Stimulated activated CD4-positive, alpha-beta T cell treated with anti-CD3 and anti-CD28 coated beads, Interleukin-1b, Interleukin-23, amount 100 ng/mL, for 1 hour (primary cell): Measurements from ENCODE around the gene SNRPA1.

Experiments used
- DNase-seq, 2 donors: peaks; one replicate each; pipeline ENCODE4 v3.0.0-alpha.2; 2020; ENCODE audit warnings: low read depth in 2 of 2

SNRPA1 gene

DNA sequence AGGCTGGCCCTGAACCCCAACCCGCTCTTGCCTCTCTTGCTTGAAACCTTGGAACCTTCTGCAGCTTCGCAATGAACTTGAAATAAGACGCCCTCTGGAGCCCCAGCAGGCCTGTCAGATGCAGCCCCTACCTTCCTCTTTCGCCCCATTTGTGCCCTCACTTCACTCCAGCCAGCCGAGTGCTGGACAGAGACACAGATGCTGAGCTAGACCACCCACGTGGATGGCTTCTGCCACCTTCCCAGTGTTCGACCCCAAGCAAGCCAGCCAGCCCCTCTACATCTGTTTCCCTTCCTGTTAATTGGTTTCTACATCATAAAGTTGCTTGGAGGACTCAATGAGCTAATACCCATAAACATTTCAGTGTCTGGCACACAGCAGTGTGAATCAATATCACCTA is 23.8 kb upstream of the SNRPA1 start:
- no peak for DNase-seq

DNA sequence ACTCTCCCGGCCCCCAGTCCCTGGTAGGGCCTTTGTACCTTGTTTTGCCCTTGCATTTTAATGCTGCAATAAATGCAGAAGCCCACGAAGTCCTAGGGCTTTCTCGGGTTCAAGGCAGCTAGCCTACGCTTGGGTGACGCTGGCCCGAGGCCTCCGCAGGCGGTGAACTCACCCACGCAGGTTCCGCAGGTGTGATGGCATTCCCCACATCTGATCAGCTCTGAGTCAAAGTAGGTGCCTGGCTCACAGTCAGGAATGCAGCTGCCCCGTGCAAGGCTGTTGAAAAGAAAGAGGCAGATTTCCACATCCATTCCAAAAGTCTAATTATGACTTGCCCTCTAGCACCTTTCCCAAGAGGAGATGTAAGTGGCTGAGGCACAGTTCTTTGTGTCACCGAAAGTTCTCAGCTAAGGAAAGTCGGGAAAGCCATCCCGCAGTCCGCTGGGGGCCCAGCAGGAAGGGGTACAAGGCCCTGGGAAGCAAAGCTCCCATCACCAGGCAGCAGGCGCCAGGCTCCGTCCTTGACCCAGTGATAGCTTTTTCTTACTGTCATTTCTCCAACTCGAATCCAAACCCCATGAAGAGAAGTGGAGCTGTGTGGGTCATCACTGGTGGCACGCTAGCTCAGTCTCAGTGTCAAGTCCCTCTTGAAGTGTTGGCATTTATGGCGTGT is 23.2 kb upstream of the SNRPA1 start:
- DNase-seq, result no peak

DNA sequence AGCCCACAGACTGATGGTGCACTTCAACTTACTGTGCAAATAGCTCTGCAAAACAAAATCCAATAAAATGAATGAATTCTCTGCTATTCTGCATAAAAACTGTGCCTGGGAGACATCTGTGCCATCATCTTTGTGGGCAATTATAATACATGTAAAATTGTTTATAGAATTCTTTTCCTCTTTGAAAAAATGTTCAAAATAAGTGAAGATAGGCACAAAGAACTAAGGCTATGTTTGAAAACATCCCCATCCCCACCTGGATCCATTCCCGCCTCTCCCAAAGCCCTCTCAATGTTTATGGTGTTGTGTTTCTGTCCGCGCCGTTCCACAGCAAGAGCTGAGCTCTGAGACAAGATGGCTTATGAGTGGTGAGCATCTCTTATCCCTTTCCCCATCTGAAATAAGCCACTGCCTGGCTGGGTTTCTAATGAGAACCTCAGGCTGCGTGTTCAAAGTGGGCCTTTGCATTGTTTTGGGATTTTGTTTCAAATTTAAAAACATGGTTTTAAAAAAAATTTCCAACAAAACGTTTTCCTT is 22.4 kb upstream of the SNRPA1 start:
- no peak for DNase-seq

DNA sequence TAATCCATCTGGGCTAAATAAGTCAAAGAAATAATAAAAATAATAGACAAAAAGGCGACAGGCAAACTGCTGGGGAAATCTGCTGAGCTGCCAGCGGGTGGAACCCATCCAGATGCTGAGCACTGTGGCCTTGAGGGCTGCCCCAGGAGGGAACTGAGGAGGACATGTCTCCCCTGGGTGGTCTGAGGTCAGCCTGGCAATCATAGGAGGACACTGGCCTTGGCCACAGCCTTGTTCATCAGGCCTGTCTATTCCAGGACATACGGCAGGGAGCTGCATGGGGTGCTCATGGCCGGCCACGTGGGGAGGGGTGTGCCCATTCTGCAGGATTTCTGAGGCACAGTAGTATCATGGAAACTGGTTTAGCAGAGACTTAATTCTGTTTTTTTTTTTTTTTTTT is 21.5 kb upstream of the SNRPA1 start:
- DNase-seq, result no peak

DNA sequence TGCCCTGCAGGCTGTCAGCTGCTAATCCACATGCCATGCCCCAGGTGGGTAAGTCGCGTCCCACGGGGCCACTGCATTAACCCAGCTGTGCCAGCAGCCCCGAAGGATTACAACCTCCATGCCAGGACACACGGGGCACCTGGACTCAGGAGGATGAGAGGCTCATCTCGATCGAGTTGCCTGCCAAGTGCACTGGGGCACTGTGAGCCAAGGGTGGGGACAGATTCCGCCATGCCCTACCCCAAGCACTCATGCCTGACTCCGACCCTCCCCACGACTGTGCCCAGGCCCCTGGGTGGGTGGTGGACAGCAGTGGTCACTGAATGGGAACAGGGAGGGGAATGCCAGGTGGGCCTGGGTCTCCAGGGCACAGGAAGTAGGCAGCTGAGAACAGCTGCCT is 20.7 kb upstream of the SNRPA1 start:
- no peak for DNase-seq

DNA sequence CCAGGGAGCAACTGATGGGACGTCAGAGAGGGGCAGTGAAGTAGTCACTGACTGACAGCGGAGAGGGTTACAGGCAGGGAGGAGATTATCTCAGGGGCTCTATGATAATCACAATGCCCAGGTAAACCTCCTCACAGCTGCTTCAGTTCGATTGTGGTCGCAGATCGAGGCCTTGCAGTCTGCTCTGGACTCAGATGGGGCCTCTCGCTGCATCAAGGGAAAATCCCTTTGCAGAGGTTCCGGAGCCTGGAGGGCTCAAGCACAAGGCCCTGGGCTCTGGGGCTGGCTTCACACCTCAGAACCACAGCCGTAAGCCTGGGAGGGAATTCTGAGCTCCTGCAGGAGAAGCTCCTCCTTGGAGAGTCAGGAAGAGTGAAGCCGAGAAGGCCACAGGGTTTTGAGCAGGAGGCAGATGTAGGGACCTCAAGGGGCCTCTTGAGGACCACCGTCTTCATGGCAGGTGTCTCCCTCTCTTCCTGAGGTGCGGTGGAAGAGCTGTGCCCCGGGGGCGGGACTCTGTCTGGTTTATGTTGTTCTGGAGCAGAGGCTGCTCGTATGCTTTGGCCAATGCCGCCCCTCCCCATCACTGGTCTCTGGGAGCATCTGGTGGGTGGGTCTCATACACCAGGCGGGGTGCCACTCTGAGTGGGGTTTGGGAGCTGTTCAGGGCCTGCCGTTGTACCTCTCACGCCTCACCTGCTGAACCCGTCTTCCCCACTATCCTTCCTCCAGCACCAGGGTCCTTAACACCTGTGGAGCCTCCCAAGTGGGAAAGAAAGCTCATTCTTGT is 19.5 kb upstream of the SNRPA1 start:
- DNase-seq, result no peak

DNA sequence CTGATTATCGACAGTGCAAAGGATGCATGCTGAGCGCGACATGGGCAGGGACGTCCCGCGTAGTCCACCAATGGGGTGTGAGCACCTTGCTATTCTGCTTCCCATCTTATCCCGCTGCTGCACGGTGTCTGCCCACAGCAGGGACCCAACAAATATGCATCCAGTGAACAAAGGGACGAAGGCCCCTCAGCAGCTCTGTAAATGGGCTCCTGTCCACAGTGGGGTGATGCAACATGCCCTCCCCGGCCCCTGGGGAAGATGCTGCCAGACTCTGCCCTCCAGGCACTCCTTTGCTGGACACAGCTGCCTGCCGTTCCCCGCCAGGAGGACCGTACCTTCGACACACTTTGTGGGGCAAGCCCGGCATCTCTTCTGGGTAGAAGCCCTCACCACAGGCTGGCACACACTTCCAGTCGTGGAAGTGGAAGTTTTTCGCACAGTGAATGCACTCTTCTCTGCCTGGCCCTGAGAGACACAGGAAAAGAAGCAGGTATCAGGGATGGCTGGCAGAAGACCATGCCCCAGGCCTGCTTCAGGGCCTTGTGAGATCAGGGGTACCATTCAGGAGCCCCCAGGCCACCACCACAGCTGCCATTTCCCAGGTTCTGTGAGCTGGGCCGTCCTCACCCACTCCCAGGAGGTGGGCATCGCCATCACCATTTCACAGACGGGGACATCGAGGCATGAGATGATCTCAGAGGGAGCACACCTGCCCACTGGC is 18.2 kb upstream of the SNRPA1 start:
- no peak for DNase-seq

DNA sequence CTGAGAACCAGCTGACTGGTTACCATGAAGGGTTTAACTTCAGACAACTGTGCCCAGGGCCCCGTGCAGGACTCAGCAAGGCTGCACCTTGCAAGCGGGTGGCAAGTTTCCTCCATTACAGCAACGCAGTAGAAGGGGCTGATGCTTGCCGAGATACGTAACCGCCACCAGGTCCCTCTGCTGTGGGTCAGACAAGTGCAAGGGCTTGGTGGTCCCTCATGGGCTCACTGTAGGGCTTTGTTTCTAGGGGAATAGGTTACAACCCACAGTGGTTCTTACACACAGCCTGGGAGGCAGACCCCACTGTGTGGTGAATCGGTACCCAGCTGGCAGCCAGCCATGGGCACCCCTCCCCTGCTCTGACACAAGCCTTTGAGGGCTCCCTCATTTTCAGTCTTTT is 15.5 kb upstream of the SNRPA1 start:
- DNase-seq, result no peak

DNA sequence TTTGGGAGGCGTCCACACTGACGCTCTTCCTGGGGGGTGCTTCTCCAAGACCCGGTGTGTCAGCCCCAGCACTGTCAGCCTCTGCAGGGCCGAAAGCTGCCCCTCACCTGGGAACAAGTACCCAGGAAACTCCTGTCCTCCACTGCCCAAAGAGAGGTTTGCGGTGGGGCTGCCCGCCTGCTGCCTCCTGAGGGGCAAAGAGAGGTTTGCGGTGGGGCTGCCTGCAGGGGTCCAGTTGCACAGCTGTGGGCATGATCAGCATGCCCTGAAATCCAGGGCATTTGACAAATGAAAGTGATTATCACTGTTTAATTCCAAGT is 15.1 kb upstream of the SNRPA1 start:
- DNase-seq, result no peak

DNA sequence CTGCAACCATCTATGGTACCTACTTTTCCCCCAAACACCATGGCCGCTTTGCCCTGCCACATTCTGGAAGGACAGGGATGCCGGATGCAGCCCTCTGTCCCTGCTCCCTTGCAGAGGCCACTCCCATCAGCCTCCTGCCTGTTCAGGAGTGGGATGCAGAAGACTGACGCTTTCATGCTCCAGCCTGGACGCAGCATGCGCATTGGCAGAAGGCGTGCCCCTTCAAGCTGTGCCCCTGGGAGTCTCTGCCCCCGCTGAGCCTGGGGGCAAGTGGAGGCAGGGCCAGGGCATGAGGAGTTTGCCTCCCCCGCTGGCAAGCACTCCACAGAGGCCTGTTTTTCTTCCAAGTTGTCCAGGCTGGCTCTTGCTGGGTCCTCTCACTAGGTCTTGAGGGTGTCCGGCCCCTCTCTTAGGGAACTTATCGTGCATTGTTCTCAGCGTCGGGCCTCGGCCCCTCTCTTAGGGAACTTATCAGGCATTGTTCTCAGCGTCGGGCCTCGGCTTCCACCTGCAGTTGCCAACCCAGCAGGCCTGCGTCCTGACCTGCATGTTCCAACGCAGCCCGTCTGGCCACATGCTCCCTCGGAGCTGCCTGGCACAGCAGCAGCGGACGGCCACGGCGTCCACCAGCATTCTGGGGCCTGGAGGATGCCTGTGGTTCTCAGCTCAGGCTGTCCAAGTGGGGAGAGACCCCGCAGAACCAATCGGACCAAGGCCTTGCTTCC is 14.6 kb upstream of the SNRPA1 start:
- no peak for DNase-seq

DNA sequence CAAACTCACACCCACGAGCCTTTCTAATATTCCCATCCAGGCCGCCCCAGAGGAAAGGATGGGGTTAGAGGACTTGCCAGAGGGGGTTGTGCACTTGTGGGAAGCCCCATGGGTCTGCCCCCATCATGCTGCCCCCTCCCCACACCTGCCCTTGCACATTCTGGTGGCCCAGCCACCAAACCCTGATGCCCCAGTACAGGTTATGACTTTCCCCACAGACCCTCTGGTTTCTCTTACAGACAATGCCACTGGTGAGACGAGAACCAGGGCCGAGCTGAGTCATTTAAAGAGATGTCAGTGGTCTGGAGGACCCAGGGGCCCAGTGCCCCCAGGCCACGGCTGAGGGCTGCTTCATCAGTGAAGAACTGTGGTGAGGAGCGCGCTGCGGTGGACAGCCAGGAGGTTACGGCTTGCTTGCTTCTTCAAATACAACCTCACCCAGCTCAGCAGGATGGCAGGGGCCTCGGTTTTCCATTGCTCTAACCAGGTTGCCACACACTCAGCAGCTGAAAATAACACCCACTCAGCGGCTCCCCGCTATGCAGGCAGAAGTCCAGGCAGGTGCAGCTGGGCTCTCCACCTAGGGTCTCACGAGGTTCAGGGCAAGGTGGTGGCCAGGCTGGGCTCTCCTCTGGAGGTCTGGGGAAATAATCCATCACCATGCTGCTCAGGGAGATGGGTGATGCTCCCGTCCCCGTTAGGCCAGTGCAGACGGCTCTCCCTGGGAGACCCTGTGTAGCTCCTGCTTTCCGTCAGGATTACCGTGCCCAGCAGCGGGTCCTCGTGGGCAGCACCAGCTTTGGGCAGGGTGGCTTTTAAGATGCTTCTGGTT is 13.8 kb upstream of the SNRPA1 start:
- DNase-seq, result no peak

DNA sequence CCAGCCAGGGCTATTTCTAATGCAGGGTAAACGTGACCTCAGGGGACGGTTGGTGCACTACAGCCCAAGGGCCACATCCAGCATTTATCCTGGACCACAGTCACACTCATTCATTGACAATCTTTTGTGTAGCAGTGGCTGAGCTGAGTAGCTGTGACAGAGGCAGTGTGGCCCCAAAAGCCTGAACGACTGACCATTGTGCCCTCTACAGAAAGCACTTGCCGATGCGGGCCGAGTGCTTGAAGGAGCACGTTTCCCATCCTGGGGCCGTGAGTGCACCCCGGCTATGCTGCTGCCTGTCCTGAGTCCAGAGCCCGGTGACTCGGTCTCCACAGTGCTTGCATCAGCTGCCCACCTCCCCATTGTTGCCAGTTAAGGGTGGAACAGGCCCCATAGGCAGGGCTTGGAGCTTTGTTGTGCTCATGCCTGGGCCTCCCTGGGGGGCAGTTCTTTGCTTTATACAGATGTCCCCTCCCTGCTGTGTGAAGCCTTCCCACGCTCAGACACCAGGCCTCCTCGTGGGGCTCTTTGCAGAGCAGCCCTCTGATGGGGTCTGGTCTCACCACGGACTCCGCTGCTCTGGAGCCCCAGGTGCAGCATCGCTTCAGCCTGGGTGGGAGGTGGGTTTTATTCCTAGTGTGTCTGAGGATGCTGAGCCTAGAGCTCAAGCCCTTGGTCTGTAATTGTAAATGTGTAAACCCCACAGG is 13.0 kb upstream of the SNRPA1 start:
- no peak for DNase-seq

DNA sequence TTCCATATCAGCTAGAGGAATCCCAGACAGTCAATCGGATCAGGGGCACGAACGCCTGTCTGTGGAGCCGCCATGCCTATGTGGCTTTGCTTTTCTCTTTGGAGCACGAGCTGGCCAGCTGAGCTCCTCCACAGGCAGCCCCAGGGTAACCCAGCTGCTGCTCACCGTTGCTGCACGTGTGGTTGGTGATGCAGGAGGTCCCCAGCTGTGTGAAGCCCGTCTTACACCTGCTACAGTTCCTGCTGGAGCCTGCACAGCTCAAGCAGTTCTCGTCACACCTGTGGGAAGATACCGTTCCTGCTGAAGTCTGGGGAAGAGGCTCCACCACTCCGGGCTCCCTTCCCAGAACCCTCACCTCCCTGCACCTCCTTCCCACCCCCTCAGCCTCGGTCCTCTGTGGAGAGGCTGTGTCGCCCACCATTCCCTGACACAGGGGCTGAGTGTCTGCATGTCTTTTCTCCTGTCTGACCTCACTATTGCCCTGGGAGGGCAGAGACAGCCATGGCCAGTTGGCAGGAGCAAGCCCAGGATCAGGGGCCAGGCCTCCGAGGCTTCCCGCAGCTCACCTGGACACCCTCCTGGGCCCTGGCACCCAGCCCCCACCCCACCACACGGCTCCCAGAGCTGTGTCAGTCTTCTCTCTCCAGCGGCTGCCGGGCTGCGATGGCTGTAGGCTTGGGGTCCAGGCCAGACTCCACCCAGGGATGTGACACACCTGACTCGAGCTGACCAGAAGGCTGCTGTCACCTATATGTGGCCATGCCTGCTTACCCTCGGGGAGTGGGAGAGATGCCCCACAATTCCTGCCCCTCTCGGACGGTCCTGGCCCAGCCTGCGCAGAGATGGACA is 12.2 kb upstream of the SNRPA1 start:
- DNase-seq, result no peak

DNA sequence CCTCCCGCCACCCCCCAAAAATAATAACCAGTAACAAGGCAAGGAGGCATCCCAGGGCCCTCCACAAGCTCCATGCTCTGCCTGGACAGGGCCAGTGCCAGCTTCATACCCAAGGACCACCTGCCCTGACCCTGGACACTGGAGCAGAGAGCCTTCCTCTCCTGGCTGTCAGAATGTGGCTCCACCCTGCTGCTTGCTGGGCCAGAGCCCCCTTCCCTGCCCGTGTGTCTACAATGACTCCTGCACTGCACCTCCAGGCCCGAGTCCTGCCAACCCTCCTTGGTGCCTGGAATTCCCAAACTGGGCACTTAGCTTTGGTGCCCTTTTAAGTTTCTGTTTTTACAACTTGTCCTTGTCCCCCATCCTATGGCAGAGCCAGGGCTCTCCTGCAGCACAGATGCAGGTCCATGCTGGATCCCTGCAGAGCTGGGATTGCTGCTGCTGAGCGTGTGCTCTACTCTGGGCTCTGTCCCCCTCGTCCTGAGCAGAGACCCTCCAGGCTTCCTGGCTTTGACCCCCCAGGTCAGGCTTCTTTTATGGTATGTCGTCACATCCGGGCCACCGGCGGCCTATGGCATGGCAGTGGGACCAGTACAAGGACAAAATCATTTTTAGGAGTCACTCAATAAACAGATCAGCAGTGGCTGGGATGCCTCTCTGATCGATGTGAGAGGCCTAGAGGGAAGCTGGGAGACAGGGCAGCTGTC is 11.4 kb upstream of the SNRPA1 start:
- DNase-seq, result no peak

DNA sequence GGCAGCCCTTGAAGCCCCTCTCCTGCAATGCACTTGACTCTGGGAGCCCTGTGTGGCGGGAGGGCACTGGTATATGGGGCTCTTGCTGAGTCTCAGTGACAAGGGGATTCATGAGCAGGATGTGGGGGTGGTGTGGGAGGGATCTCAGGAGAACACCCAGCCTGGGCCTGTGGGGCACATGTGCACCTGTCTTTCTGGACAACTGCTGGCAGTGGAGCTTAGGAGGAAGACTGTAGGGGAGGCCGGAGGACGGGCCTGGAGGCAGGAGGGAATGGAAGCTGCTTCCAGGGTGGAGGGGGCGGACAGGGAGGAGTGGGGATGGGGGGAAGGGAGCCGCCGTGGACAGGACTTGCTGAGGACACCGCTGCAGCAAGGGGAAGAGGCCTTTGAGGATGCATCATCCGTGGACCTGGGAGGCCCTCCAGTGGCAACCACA is 10.8 kb upstream of the SNRPA1 start:
- DNase-seq, result no peak

DNA sequence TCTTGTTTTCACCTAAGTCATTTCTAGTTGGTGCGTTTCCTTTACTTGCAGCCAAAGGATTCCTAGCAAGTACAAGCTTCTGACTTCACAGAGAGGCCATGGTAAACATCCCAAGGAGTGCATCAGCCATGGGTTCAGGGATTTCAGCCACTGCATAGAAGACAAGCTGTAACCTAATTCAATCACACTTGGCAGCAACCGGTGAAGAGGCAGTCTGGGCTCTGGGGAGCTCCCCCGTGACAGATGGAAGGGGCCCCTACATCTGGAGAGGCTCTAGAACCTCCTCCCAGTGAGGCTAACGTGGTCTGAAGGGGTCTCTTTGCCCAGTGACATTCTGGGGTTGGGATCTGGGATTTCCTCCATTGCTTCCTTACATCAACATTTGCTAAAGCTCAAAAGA is 8.4 kb upstream of the SNRPA1 start:
- no peak for DNase-seq

DNA sequence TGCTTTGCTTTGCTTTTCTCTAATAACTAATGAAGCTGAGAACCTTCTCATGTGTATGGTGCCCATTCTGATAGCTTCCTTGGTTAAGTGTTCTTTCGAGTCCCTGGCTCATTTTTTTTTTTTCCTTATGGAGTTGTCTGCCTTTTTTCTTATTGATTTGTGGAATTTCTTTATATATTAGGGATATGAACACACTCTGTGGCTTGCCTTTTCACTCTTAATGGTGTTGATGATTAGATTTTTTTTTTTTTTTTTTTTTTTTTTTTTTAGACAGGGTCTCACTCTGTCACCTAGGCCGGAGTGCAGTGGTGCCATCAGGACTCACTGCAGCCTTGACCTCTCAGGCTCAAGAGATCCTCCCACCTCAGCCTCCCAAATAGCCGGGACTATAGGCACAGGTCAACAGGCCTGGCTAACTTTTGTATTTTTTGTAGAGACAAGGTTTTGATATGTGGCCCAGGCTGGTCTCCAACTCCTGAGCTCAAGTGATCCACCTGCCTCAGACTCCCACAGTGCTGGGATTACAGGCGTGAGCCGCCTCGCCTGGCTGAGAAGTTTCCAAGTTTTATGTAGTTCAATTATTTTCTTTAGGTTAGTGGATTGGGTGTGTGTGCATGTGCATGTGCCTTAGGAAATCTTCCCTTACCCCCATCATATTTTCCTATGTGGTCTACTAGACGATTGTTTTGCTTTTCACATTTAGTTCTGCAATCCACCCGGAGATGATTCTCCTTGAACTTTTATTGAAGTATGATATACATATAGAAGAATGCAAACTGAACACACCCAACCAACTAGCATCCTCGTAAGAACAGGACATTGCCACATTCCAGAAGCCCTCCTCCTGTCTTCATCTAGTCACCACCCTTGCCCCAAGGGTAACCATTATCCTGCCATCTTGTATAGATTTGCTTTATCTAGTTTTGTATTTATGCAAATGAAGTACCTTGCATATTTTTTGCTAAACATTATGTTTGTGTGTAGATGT is 1.7 kb upstream of the SNRPA1 start:
- DNase-seq, result no peak
